IMR-90 (cell line): ENCODE results near the gene KCNIP1. TPM values are rescaled to one million over a fixed set of nuclear protein-coding genes. Genes with fewer than 3 reads are reported as not detected.

ENCODE experiments used
- ATAC-seq: fragments of 200-7000 bp; cut with Tn5 transposase; 2 replicates; pipeline ENCODE4 v1.9.1; 2020; ENCODE audit warnings: low read depth, mild to moderate bottlenecking, moderate library complexity
- BruUV-seq: library from RNA; stranded (reverse); fragments of 400-500 nt; replicated peaks from 2 replicates; lab custom pipeline; 2021; lab: Mats Ljungman, UMichigan
- CTCF ChIA-PET: fragments of 300-600 bp; formaldehyde crosslinking; extraction: SDS; loops from one replicate; lab custom pipeline; 2021; ENCODE audit warnings: antibody characterized with exemption; lab: Yijun Ruan, JAX
- POLR2A ChIA-PET: fragments of 300-600 bp; sonication (Branson Sonifier 250); formaldehyde crosslinking; loops from one replicate; lab custom pipeline; 2022; ENCODE audit warnings: antibody characterized with exemption; ENCODE audit not compliant: unreplicated experiment; lab: Charles Lee
- DNase-seq: peaks from one replicate; pipeline ENCODE4 v3.0.0; 2013
- H2AFZ ChIP-seq: replicated peaks from 2 replicates; pipeline ENCODE3; 2013; ENCODE audit warnings: low read length, mild to moderate bottlenecking; ENCODE audit not compliant: poor library complexity
- H2AK5ac ChIP-seq: 2 replicates; pipeline ENCODE4 v1.6.1; 2013; ENCODE audit warnings: low read depth, low read length, inconsistent platforms
- H2AK9ac ChIP-seq: replicated peaks from 2 replicates; pipeline ENCODE3; 2013; ENCODE audit warnings: mild to moderate bottlenecking, low read depth, low read length, moderate library complexity; ENCODE audit not compliant: poor library complexity
- H2BK120ac ChIP-seq: 2 replicates; pipeline ENCODE4 v1.6.1; 2013; ENCODE audit warnings: low read depth, low read length, inconsistent platforms
- H2BK15ac ChIP-seq: 3 replicates; pipeline ENCODE4 v1.6.1; 2013; ENCODE audit warnings: low read depth, low read length, inconsistent platforms
- H2BK20ac ChIP-seq: 2 replicates; pipeline ENCODE4 v1.6.1; 2013; ENCODE audit warnings: low read depth, mild to moderate bottlenecking, inconsistent platforms, low read length, moderate library complexity
- H2BK5ac ChIP-seq: 2 replicates; pipeline ENCODE4 v1.6.1; 2013; ENCODE audit warnings: mild to moderate bottlenecking, low read depth, low read length, inconsistent platforms; ENCODE audit not compliant: poor library complexity, severe bottlenecking
- H3K14ac ChIP-seq: replicated peaks from 2 replicates; pipeline ENCODE4 v1.6.1; 2013; ENCODE audit warnings: low read depth, low read length, inconsistent platforms
- H3K18ac ChIP-seq: 2 replicates; pipeline ENCODE4 v1.6.1; 2013; ENCODE audit warnings: low read depth, low read length, control low read depth
- H3K23ac ChIP-seq: 2 replicates; pipeline ENCODE4 v1.6.1; 2013; ENCODE audit warnings: low read depth, low read length, inconsistent platforms
- H3K27ac ChIP-seq: 2 replicates; pipeline ENCODE4 v1.5.1; 2013; ENCODE audit warnings: mild to moderate bottlenecking, control low read depth, low read length; ENCODE audit not compliant: insufficient read depth
- H3K27me3 ChIP-seq: 2 replicates; pipeline ENCODE4 v1.6.1; 2013; ENCODE audit warnings: low read length; ENCODE audit not compliant: control insufficient read depth, insufficient read depth
- H3K36me3 ChIP-seq: 2 replicates; pipeline ENCODE4 v1.6.1; 2013; ENCODE audit warnings: low read length, mixed read lengths; ENCODE audit not compliant: control insufficient read depth, insufficient read depth
- H3K4ac ChIP-seq: 2 replicates; pipeline ENCODE4 v1.6.1; 2013; ENCODE audit warnings: low read depth, low read length, inconsistent platforms
- H3K4me1 ChIP-seq: 2 replicates; pipeline ENCODE4 v1.6.1; 2013; ENCODE audit warnings: low read length, mixed read lengths; ENCODE audit not compliant: control insufficient read depth, insufficient read depth
- H3K4me2 ChIP-seq: 2 replicates; pipeline ENCODE4 v1.6.1; 2013; ENCODE audit warnings: low read depth, mild to moderate bottlenecking, control low read depth, low read length, moderate library complexity
- H3K4me3 ChIP-seq: 2 replicates; pipeline ENCODE4 v1.5.1; 2013; ENCODE audit warnings: low read depth, mild to moderate bottlenecking, control low read depth, low read length, moderate library complexity; ENCODE audit not compliant: insufficient read depth
- H3K56ac ChIP-seq: 2 replicates; pipeline ENCODE4 v1.6.1; 2013; ENCODE audit warnings: low read length, inconsistent platforms; ENCODE audit not compliant: insufficient read depth; ENCODE audit errors: extremely low read depth
- H3K79me1 ChIP-seq, 2 experiments: 2 replicates each; pipeline ENCODE4 v1.6.1; 2013; ENCODE audit warnings: low read length in 2 of 2, inconsistent platforms in 1 of 2, low read depth in 1 of 2
- H3K9ac ChIP-seq: 2 replicates; pipeline ENCODE4 v1.6.1; 2013; ENCODE audit warnings: low read depth, low read length, control low read depth
- H3K9me1 ChIP-seq: 2 replicates; pipeline ENCODE4 v1.6.1; 2013; ENCODE audit warnings: low read length, inconsistent platforms; ENCODE audit not compliant: insufficient read depth
- H3K9me3 ChIP-seq: 2 replicates; pipeline ENCODE4 v1.6.1; 2013; ENCODE audit warnings: low read length; ENCODE audit not compliant: control insufficient read depth, insufficient read depth
- H4K20me1 ChIP-seq: 2 replicates; pipeline ENCODE4 v1.6.1; 2013; ENCODE audit warnings: low read length, inconsistent platforms; ENCODE audit not compliant: insufficient read depth
- H4K5ac ChIP-seq: 2 replicates; pipeline ENCODE4 v1.6.1; 2013; ENCODE audit warnings: mild to moderate bottlenecking, low read depth, low read length, control low read depth
- H4K8ac ChIP-seq, 2 experiments: 2 replicates each; pipeline ENCODE4 v1.6.1; 2013; ENCODE audit warnings: low read depth in 2 of 2, low read length in 2 of 2, control low read depth in 1 of 2, inconsistent platforms in 1 of 2
- H4K91ac ChIP-seq: 2 replicates; pipeline ENCODE4 v1.6.1; 2013; ENCODE audit warnings: low read depth, low read length, inconsistent platforms; ENCODE audit not compliant: insufficient read depth
- CEBPB ChIP-seq: IDR thresholded peaks from 2 replicates; pipeline ENCODE4 v1.6.1; 2012; ENCODE audit warnings: low read depth, low read length, improper control_type of control experiment
- CHD1 ChIP-seq: IDR thresholded peaks from 2 replicates; pipeline ENCODE4 v1.6.1; 2012; ENCODE audit warnings: low read depth, low read length, improper control_type of control experiment
- FOS ChIP-seq: fragments of 150-350 bp; IDR thresholded peaks from 2 replicates; pipeline ENCODE4 v1.6.1; 2016; ENCODE audit warnings: low read depth, low read length
- MAFK ChIP-seq: IDR thresholded peaks from 2 replicates; pipeline ENCODE4 v1.6.1; 2012; ENCODE audit warnings: low read depth, low read length, improper control_type of control experiment
- MAZ ChIP-seq: IDR thresholded peaks from 2 replicates; pipeline ENCODE4 v1.6.1; 2012; ENCODE audit warnings: low read depth, mild to moderate bottlenecking, low read length, improper control_type of control experiment, moderate library complexity, borderline replicate concordance
- RAD21 ChIP-seq: IDR thresholded peaks from 2 replicates; pipeline ENCODE4 v1.6.1; 2012; ENCODE audit warnings: low read length, improper control_type of control experiment
- RCOR1 ChIP-seq: IDR thresholded peaks from 2 replicates; pipeline ENCODE4 v1.6.1; 2012; ENCODE audit warnings: mild to moderate bottlenecking, low read length, improper control_type of control experiment; ENCODE audit not compliant: insufficient replicate concordance
- RFX5 ChIP-seq: IDR thresholded peaks from 2 replicates; pipeline ENCODE4 v1.8.0; 2012; ENCODE audit warnings: low read depth, mild to moderate bottlenecking, low read length, moderate library complexity
- SMC3 ChIP-seq: fragments of 150-350 bp; IDR thresholded peaks from 2 replicates; pipeline ENCODE4 v1.6.1; 2016; ENCODE audit warnings: low read depth, mild to moderate bottlenecking, antibody characterized with exemption, low read length, moderate library complexity
- WGBS, 2 experiments: methylation state at CpG; one replicate each; pipeline versions ENCODE4 v1.1.5 to v1.1.7; 2013; ENCODE audit warnings: missing lambda C conversion rate in 2 of 2; ENCODE audit not compliant: insufficient read length in 1 of 2; ENCODE audit errors: extremely low coverage in 2 of 2; 5-methylcytosine and 5-hydroxymethylcytosine counted together
- dilution Hi-C: fragments of 300-500 bp; cut with HindIII; formaldehyde crosslinking; loops from one replicate; pipeline ENCODE4 v1.14.3; 2018; ENCODE audit warnings: low sequenced_read_pairs; ENCODE audit not compliant: unreplicated experiment
- in situ Hi-C: fragments of 300-500 bp; cut with MboI; formaldehyde crosslinking; loops from 3 replicates; pipeline ENCODE4 v1.14.3; 2019; ENCODE audit warnings: low sequenced_read_pairs, inconsistent platforms, mixed read lengths
- intact Hi-C: fragments of 100-400 bp; cut with micrococcal nuclease; formaldehyde crosslinking; loops from 2 replicates; pipeline ENCODE4 v1.10.0; 2022
- polyA plus RNA-seq, 3 experiments: library from polyadenylated mRNA; depleted of rRNA; stranded (reverse); fragments of >200 nt; gene quantifications; 2 replicates each; pipeline ENCODE4 v1.2.3, GENCODE V29; 2012; ENCODE audit warnings: low replicate concordance in 1 of 3
- total RNA-seq: library from RNA; depleted of rRNA; stranded (reverse); fragments of >200 nt; gene quantifications from 2 replicates; pipeline ENCODE4 v1.2.3, GENCODE V29; 2012
- TF ChIP-seq, protein P1 (sequence below): fragments of 150-350 bp; IDR thresholded peaks from 2 replicates; pipeline ENCODE4 v1.6.1; 2016; ENCODE audit warnings: low read depth, mild to moderate bottlenecking, low read length, moderate library complexity, borderline replicate concordance
- TF ChIP-seq, protein P2 (sequence below): fragments of 150-350 bp; IDR thresholded peaks from 2 replicates; pipeline ENCODE4 v1.6.1; 2017; ENCODE audit warnings: mild to moderate bottlenecking, antibody characterized with exemption, low read length, low read depth
- TF ChIP-seq, protein P3 (sequence below): conservative IDR thresholded peaks from 2 replicates; pipeline ENCODE4 v1.5.1; 2012; ENCODE audit warnings: mild to moderate bottlenecking, low read depth, low read length, improper control_type of control experiment

The KCNIP1 gene
- total and polyA plus RNA-seq, 2 of the 4 experiments (the other 2 are of a cell fraction), result not detected

DNA sequence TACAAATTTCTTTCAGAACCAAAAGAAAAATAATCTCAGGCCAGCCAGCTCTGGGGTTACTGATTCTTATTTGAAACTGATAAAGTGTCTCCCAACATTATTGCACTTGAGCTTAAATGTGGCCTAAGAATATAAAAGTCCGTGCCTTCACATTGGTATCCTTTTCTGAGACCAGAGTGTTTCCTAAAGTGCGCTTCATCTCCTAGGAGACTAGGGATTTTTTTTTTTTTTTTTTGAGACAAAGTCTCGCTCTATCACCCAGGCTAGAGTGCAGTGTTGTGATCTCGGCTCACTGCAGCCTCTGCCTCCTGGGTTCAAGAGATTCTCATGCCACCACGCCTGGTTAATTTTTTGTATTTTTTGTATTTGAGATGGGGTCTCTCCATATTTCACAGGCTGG lies 23.6 kb upstream of the KCNIP1 start:
- POLR2A ChIA-PET, result no interaction called here
- Histone ChIP-seq H4K20me1 (no peaks in the 10 kb centered on the region), H3K14ac (no peak overlapping the region), H3K27ac (no peak overlapping the region), H2AK9ac (no peak overlapping the region), H3K79me1 (no peaks in the 10 kb centered on the region), H3K27me3 (no peaks in the 10 kb centered on the region), H3K4ac (no peak overlapping the region), H2BK5ac (no peak overlapping the region), H2BK120ac (no peak overlapping the region), H3K23ac (no peak overlapping the region), H3K9ac (no peak overlapping the region), H4K91ac (no peak overlapping the region), H2AK5ac (no peak overlapping the region), H2AFZ (no peak overlapping the region), H3K4me2 (no peak overlapping the region), H4K8ac (no peak overlapping the region), H3K18ac (no peak overlapping the region), H3K4me1 (no peaks in the 10 kb centered on the region), H3K4me3 (no peak overlapping the region), H3K9me1 (no peaks in the 10 kb centered on the region), H3K56ac (no peak overlapping the region), H3K9me3 (no peaks in the 10 kb centered on the region), H4K5ac (no peak overlapping the region), H2BK15ac (no peak overlapping the region), H3K36me3 (no peaks in the 10 kb centered on the region), H2BK20ac (no peak overlapping the region)
- intact Hi-C loops (no loop called here), in situ Hi-C loops (no loop called here), dilution Hi-C loops (no loop called here)
- DNase-seq (no peak), ATAC-seq (no peak)
- CTCF ChIA-PET, result interaction anchor here (0.6 kb wide), 1 partner anchor 1493 kb away, joined by 3 read pairs; no protein-coding TSS in a partner anchor
- TF ChIP-seq, protein P1, sequence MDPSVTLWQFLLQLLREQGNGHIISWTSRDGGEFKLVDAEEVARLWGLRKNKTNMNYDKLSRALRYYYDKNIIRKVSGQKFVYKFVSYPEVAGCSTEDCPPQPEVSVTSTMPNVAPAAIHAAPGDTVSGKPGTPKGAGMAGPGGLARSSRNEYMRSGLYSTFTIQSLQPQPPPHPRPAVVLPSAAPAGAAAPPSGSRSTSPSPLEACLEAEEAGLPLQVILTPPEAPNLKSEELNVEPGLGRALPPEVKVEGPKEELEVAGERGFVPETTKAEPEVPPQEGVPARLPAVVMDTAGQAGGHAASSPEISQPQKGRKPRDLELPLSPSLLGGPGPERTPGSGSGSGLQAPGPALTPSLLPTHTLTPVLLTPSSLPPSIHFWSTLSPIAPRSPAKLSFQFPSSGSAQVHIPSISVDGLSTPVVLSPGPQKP, result no peak
- TF ChIP-seq RCOR1 (no peak), SMC3 (no peak), FOS (no peak), MAFK (no peak), CHD1 (no peak), CEBPB (no peak), RAD21 (no peak), RFX5 (no peak), MAZ (no peak)
- TF ChIP-seq, protein P2, sequence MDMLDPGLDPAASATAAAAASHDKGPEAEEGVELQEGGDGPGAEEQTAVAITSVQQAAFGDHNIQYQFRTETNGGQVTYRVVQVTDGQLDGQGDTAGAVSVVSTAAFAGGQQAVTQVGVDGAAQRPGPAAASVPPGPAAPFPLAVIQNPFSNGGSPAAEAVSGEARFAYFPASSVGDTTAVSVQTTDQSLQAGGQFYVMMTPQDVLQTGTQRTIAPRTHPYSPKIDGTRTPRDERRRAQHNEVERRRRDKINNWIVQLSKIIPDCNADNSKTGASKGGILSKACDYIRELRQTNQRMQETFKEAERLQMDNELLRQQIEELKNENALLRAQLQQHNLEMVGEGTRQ, result no peak
- TF ChIP-seq, protein P3, sequence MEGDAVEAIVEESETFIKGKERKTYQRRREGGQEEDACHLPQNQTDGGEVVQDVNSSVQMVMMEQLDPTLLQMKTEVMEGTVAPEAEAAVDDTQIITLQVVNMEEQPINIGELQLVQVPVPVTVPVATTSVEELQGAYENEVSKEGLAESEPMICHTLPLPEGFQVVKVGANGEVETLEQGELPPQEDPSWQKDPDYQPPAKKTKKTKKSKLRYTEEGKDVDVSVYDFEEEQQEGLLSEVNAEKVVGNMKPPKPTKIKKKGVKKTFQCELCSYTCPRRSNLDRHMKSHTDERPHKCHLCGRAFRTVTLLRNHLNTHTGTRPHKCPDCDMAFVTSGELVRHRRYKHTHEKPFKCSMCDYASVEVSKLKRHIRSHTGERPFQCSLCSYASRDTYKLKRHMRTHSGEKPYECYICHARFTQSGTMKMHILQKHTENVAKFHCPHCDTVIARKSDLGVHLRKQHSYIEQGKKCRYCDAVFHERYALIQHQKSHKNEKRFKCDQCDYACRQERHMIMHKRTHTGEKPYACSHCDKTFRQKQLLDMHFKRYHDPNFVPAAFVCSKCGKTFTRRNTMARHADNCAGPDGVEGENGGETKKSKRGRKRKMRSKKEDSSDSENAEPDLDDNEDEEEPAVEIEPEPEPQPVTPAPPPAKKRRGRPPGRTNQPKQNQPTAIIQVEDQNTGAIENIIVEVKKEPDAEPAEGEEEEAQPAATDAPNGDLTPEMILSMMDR, result no peak
- WGBS, 2 experiments, result no CpG with 5 or more reads among the region's 5 CpGs
- BruUV-seq, result no TSS peak
